Measurements from ENCODE around the gene SLC35F3. TPM values are rescaled to one million over a fixed set of nuclear protein-coding genes. Genes with fewer than 3 reads are reported as not detected.

Gene SLC35F3
- polyA plus RNA-seq, 1 donor (not counting 4 experiments of a cell fraction or from before 2014, with no cell fraction given), result 13.8 TPM

GRCh38 chr1:234067581-234068337, 163.3 kb downstream of the SLC35F3 start:
- no peak for DNase-seq (ENCODE audit: low read depth, low spot score)
- Histone ChIP-seq H3K9ac (ENCODE audit: control insufficient read depth, extremely low read depth, insufficient read depth, low read length) (no peak overlapping the region), H3K4me1 (ENCODE audit: control insufficient read depth, extremely low read depth, insufficient read depth, low read length) (peaks cover 3% of the 10 kb centered on the region), H4K20me1 (ENCODE audit: control insufficient read depth, extremely low read depth, insufficient read depth, low read length) (no peaks in the 10 kb centered on the region), H2AFZ (ENCODE audit: control insufficient read depth, low read length) (no peak overlapping the region), H3K9me3 (ENCODE audit: control insufficient read depth, low read depth, low read length) (no peaks in the 10 kb centered on the region), H3K27me3 (ENCODE audit: control insufficient read depth, extremely low read depth, insufficient read depth, low read length) (no peaks in the 10 kb centered on the region), H3K9me1 (ENCODE audit: control insufficient read depth, extremely low read depth, insufficient read depth, low read length) (no peaks in the 10 kb centered on the region), H3K36me3 (ENCODE audit: control insufficient read depth in 2 of 2, extremely low read depth in 1 of 2, insufficient read depth in 2 of 2, low read length in 2 of 2) (no peaks in the 10 kb centered on the region), H3K4me3 (ENCODE audit: control insufficient read depth in 2 of 3, extremely low read depth in 1 of 3, insufficient read depth in 2 of 3, low read depth in 1 of 3, low read length in 3 of 3) (no peak overlapping the region), H3K4me2 (ENCODE audit: control insufficient read depth, extremely low read depth, insufficient read depth, low read depth, low read length) (no peak overlapping the region), H3K27ac (ENCODE audit: control insufficient read depth, insufficient read depth, low read length) (no peak overlapping the region), H3K79me2 (ENCODE audit: control insufficient read depth, insufficient read depth, low read length) (peaks cover 4% of the 10 kb centered on the region)
- no peak for FAIRE-seq
- TF ChIP-seq EZH2 (IDR thresholded peaks at IDR 0.05; ENCODE audit: low read length) (no peak), CTCF (optimal IDR thresholded peaks at IDR 0.05 in 1 of 3, IDR thresholded peaks at IDR 0.05 in 1 of 3, conservative IDR thresholded peaks at IDR 0.05 in 1 of 3; ENCODE audit: extremely low read depth in 1 of 3, insufficient read depth in 2 of 3, low read length in 3 of 3) (no peak)
- dilution Hi-C loops (cut with MboI; ENCODE audit: extremely low pct_ligation_motif_present, low sequenced_read_pairs), result no loop called here

- Histone ChIP-seq H3K9me3 (ENCODE audit: control insufficient read depth, low read depth, low read length) (no peaks in the 10 kb centered on the region), H3K9ac (ENCODE audit: control insufficient read depth, extremely low read depth, insufficient read depth, low read length) (no peak overlapping the region), H2AFZ (ENCODE audit: control insufficient read depth, low read length) (no peak overlapping the region), H3K4me1 (ENCODE audit: control insufficient read depth, extremely low read depth, insufficient read depth, low read length) (no peaks in the 10 kb centered on the region), H3K9me1 (ENCODE audit: control insufficient read depth, extremely low read depth, insufficient read depth, low read length) (no peaks in the 10 kb centered on the region), H3K27ac (ENCODE audit: control insufficient read depth, insufficient read depth, low read length) (no peak overlapping the region), H3K79me2 (ENCODE audit: control insufficient read depth, insufficient read depth, low read length) (no peaks in the 10 kb centered on the region), H3K27me3 (ENCODE audit: control insufficient read depth, extremely low read depth, insufficient read depth, low read length) (no peaks in the 10 kb centered on the region), H3K36me3 (ENCODE audit: control insufficient read depth in 2 of 2, extremely low read depth in 1 of 2, insufficient read depth in 2 of 2, low read length in 2 of 2) (no peaks in the 10 kb centered on the region), H3K4me3 (ENCODE audit: control insufficient read depth in 2 of 3, extremely low read depth in 1 of 3, insufficient read depth in 2 of 3, low read depth in 1 of 3, low read length in 3 of 3) (no peak overlapping the region), H4K20me1 (ENCODE audit: control insufficient read depth, extremely low read depth, insufficient read depth, low read length) (no peaks in the 10 kb centered on the region), H3K4me2 (ENCODE audit: control insufficient read depth, extremely low read depth, insufficient read depth, low read depth, low read length) (no peak overlapping the region)
- dilution Hi-C loops (cut with MboI; ENCODE audit: extremely low pct_ligation_motif_present, low sequenced_read_pairs), result no loop called here
- TF ChIP-seq CTCF (optimal IDR thresholded peaks at IDR 0.05 in 1 of 3, IDR thresholded peaks at IDR 0.05 in 1 of 3, conservative IDR thresholded peaks at IDR 0.05 in 1 of 3; ENCODE audit: extremely low read depth in 1 of 3, insufficient read depth in 2 of 3, low read length in 3 of 3), result peak; percentile 34 to 43 (median 42)
- TF ChIP-seq EZH2 (IDR thresholded peaks at IDR 0.05; ENCODE audit: low read length), result no peak
- DNase-seq (ENCODE audit: low read depth, low spot score), result no peak
- peak; percentile 32 for FAIRE-seq
Measured at GRCh38 chr1:234069760-234070159, 165.3 kb downstream of the SLC35F3 start.
